ENCODE measurements around the gene GRAP2. TPM values are rescaled to one million over a fixed set of nuclear protein-coding genes. Genes with fewer than 3 reads are reported as not detected.

GRAP2 gene
- total and polyA plus RNA-seq, 9 of the 15 experiments (the other 6 are each of a cell fraction or from before 2014, with no cell fraction given) = 4.8 to 88.7 (median 60.4) TPM

GRCh38 chr22:39946503-39947219 is 45.8 kb downstream of the GRAP2 start (continued):
- TF ChIP-seq DMBX1 (CRISPR knock-in tag; IDR thresholded peaks at IDR 0.05; ENCODE audit: borderline replicate concordance) = peak; percentile 56; the same call in 1 of the 2 replicates
- TF ChIP-seq CEBPZ (IDR thresholded peaks at IDR 0.05; ENCODE audit: borderline replicate concordance, low read depth, low read length) = no peak
- peak; percentile 92 for TF ChIP-seq TEAD4 (IDR thresholded peaks at IDR 0.05; ENCODE audit: low read length)
- TF ChIP-seq TEAD4 (CRISPR knock-in tag; IDR thresholded peaks at IDR 0.05; ENCODE audit: borderline replicate concordance) = no peak
- no peak for TF ChIP-seq ZNF277 (CRISPR knock-in tag; IDR thresholded peaks at IDR 0.05; ENCODE audit: borderline replicate concordance)
- no peak for TF ChIP-seq PURB (CRISPR knock-in tag; IDR thresholded peaks at IDR 0.05; ENCODE audit: low read depth)
- peak; percentile 88 for TF ChIP-seq ZNF592 (IDR thresholded peaks at IDR 0.05)
- TF ChIP-seq ZBED1 (IDR thresholded peaks at IDR 0.05) = no peak
- no peak for TF ChIP-seq HCFC1 (IDR thresholded peaks at IDR 0.05; ENCODE audit: low read depth, low read length)
- no peak for TF ChIP-seq NUFIP1 (IDR thresholded peaks at IDR 0.05; ENCODE audit: partially characterized antibody)
- TF ChIP-seq ZFX (CRISPR knock-in tag; IDR thresholded peaks at IDR 0.05) = peak; percentile 59
- TF ChIP-seq HDAC8 (tag; IDR thresholded peaks at IDR 0.05) = no peak
- TF ChIP-seq RBM39 (optimal IDR thresholded peaks at IDR 0.05; ENCODE audit: low read depth, low read length) = no peak
- no peak for TF ChIP-seq POLR2AphosphoS2 (IDR thresholded peaks at IDR 0.05; ENCODE audit: low read length)
- TF ChIP-seq VEZF1 (CRISPR knock-in tag; IDR thresholded peaks at IDR 0.05) = peak; percentile 69
- TF ChIP-seq SMARCC2 (IDR thresholded peaks at IDR 0.05; ENCODE audit: low read depth) = peak; percentile 89
- TF ChIP-seq DACH1 (IDR thresholded peaks at IDR 0.05; ENCODE audit: partially characterized antibody) = no peak

All from K562 (cell line).